Measurements from ENCODE around the gene CEBPB. TPM values are rescaled to one million over a fixed set of nuclear protein-coding genes. Genes with fewer than 3 reads are reported as not detected.
"Not testable (repeated sequence)": the region's sequence is repeated elsewhere in the genome, so short reads cannot be mapped to it uniquely, and the experiment has no call there.

CEBPB gene
- total RNA-seq, 1 donor from 2014 or later, result 19.6 TPM

- not testable (repeated sequence) for DNase-seq (ENCODE audit: extremely low read depth, low read depth, low spot score)
Observed at GRCh38 chr20:50208815-50209214, 18.2 kb downstream of the CEBPB start.

DNA sequence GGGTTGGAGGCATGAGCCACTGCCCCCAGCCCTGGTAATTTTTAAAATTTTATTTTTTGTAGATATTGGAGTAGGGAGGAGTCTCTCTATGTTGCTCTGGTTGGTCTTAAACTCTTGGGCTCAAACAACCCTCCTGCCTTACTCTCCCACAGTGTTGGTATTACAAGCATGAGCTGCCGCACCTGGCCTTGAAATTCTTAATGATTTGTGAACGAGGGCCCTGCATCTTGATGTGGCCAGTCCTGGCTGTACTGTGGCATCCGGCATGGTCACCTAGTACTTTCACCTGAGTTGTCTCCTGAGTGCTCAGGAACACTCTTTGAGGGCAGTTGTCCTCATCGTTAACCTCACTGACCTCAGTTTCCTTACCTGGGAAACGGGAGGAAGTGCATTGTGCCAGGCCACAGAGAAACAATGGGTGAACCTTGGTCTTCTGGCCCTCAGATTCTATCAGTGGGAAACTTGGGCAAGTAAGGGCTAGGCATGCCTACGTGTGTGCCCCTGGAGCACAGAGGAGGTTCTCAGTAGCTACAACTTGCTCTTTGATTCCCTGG is 19.5 kb downstream of the CEBPB start:
- no peak for DNase-seq (ENCODE audit: extremely low read depth, low read depth, low spot score)

DNA sequence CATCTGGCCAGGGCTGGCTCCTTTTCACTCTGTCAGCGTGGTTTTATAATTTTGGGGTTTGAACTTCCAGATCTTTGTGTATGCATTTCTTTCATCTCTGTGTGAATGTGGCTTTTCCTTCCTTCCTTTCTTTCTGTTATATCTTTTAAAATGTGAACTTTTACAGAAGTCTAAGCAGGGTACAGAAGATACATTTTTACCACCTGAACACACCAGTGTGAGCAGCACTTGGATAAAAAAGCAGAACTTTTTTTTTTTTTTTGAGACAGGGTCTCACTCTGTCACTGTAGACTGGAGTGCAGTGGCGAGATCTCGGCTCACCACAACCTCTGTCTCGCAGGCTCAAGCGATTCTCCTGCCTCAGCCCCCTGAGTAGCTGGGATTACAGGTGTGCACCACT is 20.5 kb downstream of the CEBPB start:
- no peak for DNase-seq (ENCODE audit: extremely low read depth, low read depth, low spot score)

DNA sequence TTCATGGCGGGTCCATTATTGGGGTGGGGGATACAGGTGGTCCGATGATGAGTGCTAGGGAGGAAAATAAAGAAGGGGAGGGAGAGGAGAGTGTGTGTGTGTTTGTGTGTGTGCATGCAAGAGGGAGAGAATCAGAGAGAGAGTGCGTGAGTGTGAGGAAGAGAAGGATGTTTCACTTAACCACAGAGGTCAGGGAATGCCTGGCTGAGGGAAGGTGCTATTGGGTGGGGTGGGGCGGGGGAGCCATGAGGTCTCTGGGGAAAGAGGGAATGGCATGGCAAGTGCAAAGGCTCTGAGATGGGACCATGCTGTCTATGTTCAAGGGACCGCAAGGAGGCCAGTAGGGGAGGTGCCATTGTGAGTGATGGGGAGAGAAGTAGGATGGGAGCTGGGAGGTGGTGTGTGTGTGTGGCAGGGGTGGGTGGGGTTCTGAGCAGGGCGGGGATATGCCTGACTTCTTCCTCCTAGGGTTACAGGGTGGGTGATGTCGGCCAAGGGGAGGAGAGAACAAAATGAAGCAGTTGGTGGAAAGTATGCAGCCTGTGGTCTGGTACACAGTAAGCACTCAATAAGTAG is 23.0 kb downstream of the CEBPB start:
- no peak for DNase-seq (ENCODE audit: extremely low read depth, low read depth, low spot score)

- no peak for DNase-seq (ENCODE audit: extremely low read depth, low read depth, low spot score)
Observed at GRCh38 chr20:50214226-50215024, 23.8 kb downstream of the CEBPB start.

DNA sequence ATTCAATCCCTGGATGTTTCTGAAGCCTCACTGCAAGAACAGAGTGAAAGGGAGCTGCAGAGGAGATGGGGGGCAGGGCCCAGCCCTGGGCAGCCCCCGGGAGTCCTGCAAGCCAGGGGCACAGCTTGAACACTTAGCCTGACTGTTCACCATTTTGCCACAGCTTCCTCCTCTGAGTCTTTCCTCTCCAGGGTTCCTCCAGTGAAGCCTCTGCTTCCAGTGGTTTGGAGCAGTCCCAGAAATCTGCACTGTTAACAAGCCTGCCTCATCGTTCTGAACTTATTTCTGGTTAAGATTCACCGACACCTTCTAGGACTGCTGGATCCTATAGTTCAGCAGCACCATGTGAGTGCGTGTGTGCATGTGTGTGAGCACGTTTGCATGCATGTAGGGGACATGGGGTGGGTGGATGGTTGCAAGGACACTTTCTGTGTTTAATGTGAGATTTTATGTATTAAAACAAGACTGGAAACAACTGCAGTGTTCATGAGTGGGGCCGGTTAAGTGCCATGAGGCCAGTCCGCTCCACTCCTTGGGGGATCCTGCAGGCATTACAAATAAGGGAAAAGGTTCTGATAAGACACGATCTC is 24.6 kb downstream of the CEBPB start:
- no peak for DNase-seq (ENCODE audit: extremely low read depth, low read depth, low spot score)

GRCh38 chr20:50215926-50216325 is 25.3 kb downstream of the CEBPB start:
- DNase-seq (ENCODE audit: extremely low read depth, low read depth, low spot score), result no peak

DNA sequence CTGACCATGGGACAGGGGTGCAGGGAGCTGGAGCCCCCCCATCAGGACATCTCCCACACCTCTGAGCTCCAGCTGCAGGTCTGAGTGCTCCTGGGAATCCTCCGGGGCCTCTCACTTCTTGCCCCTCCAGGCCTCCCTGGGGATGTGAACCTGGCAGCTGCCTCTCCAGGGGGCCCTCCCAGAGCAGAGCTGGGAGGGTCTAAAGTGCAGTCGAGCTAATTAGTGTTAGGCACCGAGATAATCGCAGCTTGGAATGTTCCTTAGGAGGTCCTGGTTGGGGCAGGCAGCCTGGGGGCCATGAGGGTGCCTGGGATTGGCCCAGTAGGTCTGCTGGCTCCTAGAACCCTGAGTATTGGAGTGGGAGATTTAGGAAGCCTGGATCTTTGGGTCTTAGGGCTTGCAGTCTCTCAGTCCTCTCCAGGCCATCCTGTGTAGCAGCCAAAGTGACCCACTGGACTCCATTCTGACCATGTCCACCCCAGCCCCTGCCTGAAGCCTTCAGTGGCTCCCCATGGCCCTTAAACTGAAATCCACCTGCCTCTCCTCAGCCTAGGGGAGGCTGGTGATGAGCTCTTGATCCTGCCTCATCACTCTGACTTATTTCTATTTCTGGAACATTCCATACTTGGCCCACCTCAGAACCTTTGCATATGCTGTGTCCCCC is 26.0 kb downstream of the CEBPB start:
- DNase-seq (ENCODE audit: extremely low read depth, low read depth, low spot score), result no peak

DNA sequence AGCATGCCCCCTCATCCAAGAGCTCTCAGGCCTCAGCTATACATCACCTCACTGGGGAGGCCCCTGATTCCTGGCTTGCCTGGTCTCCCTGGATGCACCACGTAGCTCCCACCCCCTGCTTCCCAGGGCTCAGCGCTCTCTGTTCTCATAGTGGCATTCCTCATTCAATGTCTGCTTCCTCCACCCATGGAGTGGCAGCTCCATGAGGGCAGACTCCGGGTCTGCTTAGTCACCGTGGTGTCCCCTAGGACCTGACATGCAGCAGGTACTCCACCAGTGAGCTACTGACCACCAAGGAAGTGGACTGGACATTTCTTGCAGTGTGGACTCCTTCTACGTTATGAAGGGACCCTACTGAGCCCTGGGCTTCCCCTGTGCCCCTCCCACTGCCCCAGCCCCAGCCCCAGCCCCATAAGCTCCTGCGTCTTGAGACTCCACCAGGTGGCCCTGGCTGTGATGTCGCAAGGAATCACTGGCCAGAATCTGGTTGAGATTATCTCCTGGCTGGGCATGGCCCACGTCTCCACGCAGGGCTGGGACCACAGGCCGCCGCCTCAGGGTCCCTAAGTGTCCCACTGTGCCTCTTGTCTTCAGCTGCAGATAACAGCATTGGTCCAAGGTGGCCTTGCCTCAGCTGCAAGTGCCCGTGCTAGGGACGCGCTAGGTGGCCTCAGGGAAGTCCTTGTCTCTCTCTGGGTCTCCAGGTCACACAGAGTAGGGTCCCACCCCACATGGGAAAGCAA is 26.7 kb downstream of the CEBPB start:
- DNase-seq (ENCODE audit: extremely low read depth, low read depth, low spot score), result no peak

DNA sequence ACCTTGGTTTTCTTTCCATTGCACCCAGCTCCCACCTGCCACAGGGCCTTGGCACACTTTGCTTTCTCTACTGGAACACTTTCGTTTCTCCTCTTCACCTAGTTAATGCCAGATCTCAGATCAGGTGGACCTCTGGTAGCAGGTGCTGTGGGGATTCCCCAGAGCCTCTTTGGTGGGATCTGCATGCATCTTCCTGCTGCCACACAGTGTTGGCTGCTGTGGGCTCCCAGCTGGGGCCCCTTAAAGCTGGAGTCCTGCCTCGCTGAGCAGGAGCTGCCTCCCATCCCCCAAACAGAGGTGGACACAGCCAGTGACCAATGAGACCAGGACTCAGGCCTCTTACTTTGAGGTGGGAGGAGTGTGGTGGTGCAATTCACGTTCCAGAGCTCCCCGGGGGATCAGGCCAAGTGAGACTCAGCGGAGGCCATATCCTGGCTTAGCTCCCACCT is 28.4 kb downstream of the CEBPB start:
- no peak for DNase-seq (ENCODE audit: extremely low read depth, low read depth, low spot score)

- no peak for DNase-seq (ENCODE audit: extremely low read depth, low read depth, low spot score)
Observed at GRCh38 chr20:50219600-50219999, 29.0 kb downstream of the CEBPB start.

GRCh38 chr20:50220093-50220893 is 29.7 kb downstream of the CEBPB start:
- no peak for DNase-seq (ENCODE audit: extremely low read depth, low read depth, low spot score)

GRCh38 chr20:50220894-50221365 is 30.3 kb downstream of the CEBPB start:
- DNase-seq (ENCODE audit: extremely low read depth, low read depth, low spot score), result no peak

GRCh38 chr20:50221501-50222308 is 31.1 kb downstream of the CEBPB start:
- DNase-seq (ENCODE audit: extremely low read depth, low read depth, low spot score), result no peak

DNA sequence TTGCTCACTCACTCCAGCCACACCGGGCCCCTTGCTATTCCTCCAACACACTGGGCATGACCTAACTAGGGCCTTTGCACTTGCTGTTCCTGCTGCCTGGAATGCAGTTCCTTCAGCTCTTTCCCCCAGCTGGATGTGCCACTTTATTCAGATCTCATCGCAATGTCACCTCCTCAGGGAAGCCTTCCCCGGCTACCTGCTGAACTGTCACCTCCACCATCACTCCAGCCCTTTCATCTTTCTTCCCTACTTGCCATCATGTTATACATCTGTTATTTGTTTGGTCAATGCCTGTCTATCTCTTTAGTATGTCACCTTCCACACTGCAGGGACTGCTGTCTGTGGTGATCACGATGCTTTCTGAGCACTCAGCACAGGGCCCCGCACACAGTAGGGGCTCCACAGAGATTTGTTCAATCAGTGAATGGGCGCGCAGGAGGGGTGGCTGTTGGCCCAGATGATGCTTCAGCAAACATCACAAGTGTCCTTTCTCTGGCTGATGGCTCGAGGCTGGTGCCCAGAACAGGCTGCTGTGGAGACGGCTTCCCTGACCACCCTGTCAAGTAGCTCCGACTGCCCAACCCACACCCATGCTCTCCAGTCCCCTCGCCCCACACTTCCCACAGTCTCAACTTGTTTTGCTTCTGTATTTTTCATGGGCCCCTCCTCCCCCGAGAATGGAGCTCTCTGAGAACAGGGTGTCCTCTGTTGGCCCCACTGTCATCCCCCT is 31.8 kb downstream of the CEBPB start:
- DNase-seq (ENCODE audit: extremely low read depth, low read depth, low spot score), result no peak

DNA sequence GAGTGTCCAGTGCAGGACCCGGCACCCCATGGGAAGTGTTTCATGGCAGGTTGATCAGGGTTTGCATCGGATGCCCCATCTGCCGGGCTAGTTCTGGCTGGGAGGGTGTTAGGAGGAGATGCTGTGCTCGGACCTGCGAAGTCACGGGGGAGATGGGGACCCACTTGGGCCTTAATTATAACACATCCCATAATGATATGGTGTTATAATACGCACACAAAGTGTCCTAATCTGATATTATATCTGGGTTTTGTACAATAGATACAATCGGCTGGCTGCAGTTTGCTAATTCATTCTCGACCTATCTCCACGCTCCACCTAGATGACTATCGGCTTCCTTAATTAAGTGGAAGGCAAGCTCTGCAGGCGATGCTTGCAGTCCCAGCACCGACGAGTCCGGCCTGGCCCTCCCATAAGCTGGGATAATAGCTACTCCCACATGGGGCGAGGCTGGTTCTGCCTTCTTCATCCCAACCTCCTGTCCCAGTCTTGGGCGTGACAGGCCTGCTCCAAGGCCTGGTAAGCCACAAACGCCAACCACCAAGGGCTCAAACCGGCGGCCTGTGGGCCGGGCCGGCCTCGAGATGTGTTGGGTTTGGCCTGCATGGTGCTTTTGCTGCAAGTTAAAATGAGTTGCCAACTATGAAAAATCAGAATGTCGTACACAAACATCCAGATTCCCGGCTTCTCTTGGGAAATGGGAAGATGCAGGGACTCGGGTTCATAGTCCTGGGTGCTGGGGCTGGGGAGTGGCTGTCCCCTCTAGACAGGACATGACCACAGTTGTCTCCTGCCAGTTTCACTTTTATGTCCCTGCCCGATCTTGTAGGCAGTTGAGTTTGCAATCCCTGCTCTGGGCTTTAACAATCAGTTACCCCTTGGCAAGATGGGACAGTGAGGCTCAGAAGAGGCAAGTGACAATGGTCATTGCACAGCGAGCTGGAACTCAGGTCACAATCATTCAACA is 32.7 kb downstream of the CEBPB start:
- no peak for DNase-seq (ENCODE audit: extremely low read depth, low read depth, low spot score)

DNA sequence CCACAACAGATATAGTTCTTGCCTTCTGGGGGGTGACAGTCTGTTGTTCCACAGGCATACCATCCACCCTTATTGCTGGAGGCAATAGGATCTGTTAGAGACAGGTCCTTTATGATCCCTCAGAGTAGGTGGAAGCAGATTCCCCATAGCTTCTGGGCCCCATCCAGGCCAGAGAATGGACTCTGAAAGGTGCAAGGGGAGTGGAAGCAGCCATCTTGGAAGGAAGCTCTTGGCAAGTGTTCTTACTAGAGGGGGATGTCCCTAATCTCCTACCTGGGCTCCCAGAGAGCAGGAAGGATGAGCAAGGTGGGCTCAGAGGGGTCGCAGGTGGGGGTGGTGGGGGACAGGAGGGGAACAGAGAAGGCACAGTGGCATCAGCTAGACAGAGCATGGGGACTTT is 33.4 kb downstream of the CEBPB start:
- DNase-seq (ENCODE audit: extremely low read depth, low read depth, low spot score), result no peak

Measured in glomerular endothelial cell (primary cell).